Suprapubic skin (tissue), 4 donors: ENCODE data around the gene PRPSAP1.

Experiments used
- EP300 ChIP-seq: sonication (generic); formaldehyde crosslinking; IDR thresholded peaks from one replicate; pipeline ENCODE4 v1.6.1; 2017; ENCODE audit warnings: antibody characterized with exemption
- POLR2A ChIP-seq, 2 donors: fragments of 450-650 bp; IDR thresholded peaks; one replicate each; pipeline ENCODE4 v1.6.1; 2017; ENCODE audit warnings: antibody characterized with exemption in 2 of 2, mild to moderate bottlenecking in 2 of 2, moderate library complexity in 2 of 2
- POLR2AphosphoS5 ChIP-seq, 3 donors: sonication (generic); formaldehyde crosslinking; IDR thresholded peaks; one replicate each; pipeline ENCODE4 v1.6.1; 2017; ENCODE audit warnings: antibody characterized with exemption in 3 of 3
- TF ChIP-seq, protein P1 (sequence below), 2 donors: fragments of 200-600 bp in 1 of 2; fragments of 450-650 bp in 1 of 2; sonication (generic) in 1 of 2; IDR thresholded peaks; one replicate each; pipeline ENCODE4 v1.5.1; 2016 to 2019; ENCODE audit warnings: antibody characterized with exemption in 2 of 2, mild to moderate bottlenecking in 1 of 2, moderate library complexity in 1 of 2

- TF ChIP-seq, protein P1, sequence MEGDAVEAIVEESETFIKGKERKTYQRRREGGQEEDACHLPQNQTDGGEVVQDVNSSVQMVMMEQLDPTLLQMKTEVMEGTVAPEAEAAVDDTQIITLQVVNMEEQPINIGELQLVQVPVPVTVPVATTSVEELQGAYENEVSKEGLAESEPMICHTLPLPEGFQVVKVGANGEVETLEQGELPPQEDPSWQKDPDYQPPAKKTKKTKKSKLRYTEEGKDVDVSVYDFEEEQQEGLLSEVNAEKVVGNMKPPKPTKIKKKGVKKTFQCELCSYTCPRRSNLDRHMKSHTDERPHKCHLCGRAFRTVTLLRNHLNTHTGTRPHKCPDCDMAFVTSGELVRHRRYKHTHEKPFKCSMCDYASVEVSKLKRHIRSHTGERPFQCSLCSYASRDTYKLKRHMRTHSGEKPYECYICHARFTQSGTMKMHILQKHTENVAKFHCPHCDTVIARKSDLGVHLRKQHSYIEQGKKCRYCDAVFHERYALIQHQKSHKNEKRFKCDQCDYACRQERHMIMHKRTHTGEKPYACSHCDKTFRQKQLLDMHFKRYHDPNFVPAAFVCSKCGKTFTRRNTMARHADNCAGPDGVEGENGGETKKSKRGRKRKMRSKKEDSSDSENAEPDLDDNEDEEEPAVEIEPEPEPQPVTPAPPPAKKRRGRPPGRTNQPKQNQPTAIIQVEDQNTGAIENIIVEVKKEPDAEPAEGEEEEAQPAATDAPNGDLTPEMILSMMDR (IDR thresholded peaks at IDR 0.05): no peak
- no peak for TF ChIP-seq POLR2A (IDR thresholded peaks at IDR 0.05)
- TF ChIP-seq EP300: no peak
- TF ChIP-seq POLR2AphosphoS5 (IDR thresholded peaks at IDR 0.05): peak in 1 of 3 donors; percentile 84
These were observed 85.5 kb downstream of the PRPSAP1 start for GRCh38 chr17:76268015-76268749.
